Stomach smooth muscle (tissue), 2 donors: ENCODE data around the gene ATP2B1.

Source experiments
- H3K27ac ChIP-seq: one replicate; pipeline ENCODE4 v1.7.0; 2013; ENCODE audit warnings: mild to moderate bottlenecking, low read length, inconsistent platforms
- H3K27me3 ChIP-seq, 2 donors: one replicate each; pipeline ENCODE4 v1.7.0; 2013; ENCODE audit warnings: low read length in 2 of 2; ENCODE audit not compliant: insufficient read depth in 2 of 2, control insufficient read depth in 1 of 2
- H3K36me3 ChIP-seq, 2 donors: one replicate each; pipeline ENCODE4 v1.7.0; 2013; ENCODE audit warnings: low read length in 2 of 2; ENCODE audit not compliant: control insufficient read depth in 2 of 2, insufficient read depth in 2 of 2
- H3K4me1 ChIP-seq: one replicate; pipeline ENCODE4 v1.7.0; 2013; ENCODE audit warnings: low read length; ENCODE audit not compliant: control insufficient read depth, insufficient read depth
- H3K4me3 ChIP-seq, 2 donors: one replicate each; pipeline ENCODE4 v1.7.0; 2013; ENCODE audit warnings: low read length in 2 of 2
- H3K9ac ChIP-seq, 2 donors: one replicate each; pipeline ENCODE4 v1.7.0; 2013; ENCODE audit warnings: low read length in 2 of 2, mild to moderate bottlenecking in 1 of 2
- H3K9me3 ChIP-seq, 2 donors: one replicate each; pipeline ENCODE4 v1.7.0; 2013; ENCODE audit warnings: low read length in 2 of 2; ENCODE audit not compliant: control insufficient read depth in 2 of 2
- donor health status: healthy.
- donor health status: Pancreatic carcinoma.

The ATP2B1 gene

DNA sequence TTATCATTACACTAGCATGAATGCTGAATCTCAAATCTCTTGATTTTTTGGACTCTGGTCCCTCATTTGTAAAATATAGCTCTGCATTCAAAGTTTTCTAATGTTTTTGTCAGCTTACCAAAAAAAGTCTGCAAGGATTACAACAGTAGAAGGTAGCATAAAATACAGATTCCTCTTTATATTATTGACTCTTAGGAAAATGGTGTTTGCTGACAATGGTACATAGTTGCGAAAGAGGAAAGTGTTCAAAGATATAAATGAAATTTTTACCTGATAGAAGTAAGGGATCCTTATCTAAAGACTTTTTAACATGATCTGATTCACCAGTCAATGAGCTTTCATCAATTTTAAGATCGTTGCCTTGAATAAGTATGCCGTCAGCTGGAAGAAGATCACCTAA is 74.1 kb downstream of the ATP2B1 start:
- no peak overlapping the region for H3K4me3 ChIP-seq
- H3K27me3 ChIP-seq: no peaks in the 10 kb centered on the region
- H3K4me1 ChIP-seq: no peaks in the 10 kb centered on the region
- no peak overlapping the region for H3K27ac ChIP-seq
- H3K9ac ChIP-seq: no peak overlapping the region
- H3K36me3 ChIP-seq: peaks cover 0 to 6% of the 10 kb centered on the region in 2 donors
- no peaks in the 10 kb centered on the region for H3K9me3 ChIP-seq

DNA sequence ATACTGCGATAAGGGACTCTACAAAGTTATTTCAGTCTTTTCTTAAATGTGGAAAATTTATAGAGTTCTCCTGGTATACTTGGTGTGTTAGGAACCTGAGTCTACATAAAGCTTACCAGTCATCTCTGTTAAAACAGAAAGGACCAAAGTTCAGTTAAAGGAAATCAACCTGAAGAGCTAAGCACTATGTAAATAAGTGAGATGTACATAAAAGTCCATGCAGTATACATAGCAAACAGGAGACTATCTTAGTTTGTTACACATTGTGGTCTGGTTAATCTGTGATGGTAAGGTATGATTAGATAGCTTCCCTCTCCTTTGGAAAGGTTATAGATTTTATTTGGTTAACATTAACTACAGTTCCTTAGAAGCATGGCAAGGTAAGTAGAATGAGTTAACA is 75.9 kb downstream of the ATP2B1 start:
- no peaks in the 10 kb centered on the region for H3K4me1 ChIP-seq
- H3K27ac ChIP-seq: no peak overlapping the region
- H3K9ac ChIP-seq: no peak overlapping the region
- H3K27me3 ChIP-seq: no peaks in the 10 kb centered on the region
- peaks cover 5 to 6% of the 10 kb centered on the region in 2 donors for H3K36me3 ChIP-seq
- H3K4me3 ChIP-seq: no peak overlapping the region
- no peaks in the 10 kb centered on the region for H3K9me3 ChIP-seq

DNA sequence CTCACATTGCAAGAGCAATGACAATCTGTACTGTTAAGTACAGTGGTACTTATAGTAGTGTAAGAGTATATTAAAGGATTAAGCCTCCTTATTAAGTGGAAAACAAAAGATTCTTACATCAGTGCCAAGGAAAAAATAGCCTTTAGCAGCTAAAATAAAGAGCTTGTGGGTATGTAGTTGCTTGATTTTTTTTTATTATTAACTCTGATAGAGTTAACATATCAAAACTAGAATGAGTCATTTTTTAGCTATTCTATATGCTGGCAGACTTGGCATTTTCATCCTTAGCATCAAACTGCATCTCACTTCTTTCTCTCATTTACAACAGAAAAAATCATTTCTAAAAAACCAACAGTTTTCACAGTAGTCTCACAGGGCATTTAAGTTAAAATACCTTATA is 86.5 kb downstream of the ATP2B1 start:
- Histone ChIP-seq H3K27me3 (no peaks in the 10 kb centered on the region), H3K4me3 (no peak overlapping the region), H3K4me1 (no peaks in the 10 kb centered on the region), H3K36me3 (peaks cover 0 to 5% of the 10 kb centered on the region in 2 donors), H3K9me3 (no peaks in the 10 kb centered on the region), H3K27ac (no peak overlapping the region), H3K9ac (no peak overlapping the region)

DNA sequence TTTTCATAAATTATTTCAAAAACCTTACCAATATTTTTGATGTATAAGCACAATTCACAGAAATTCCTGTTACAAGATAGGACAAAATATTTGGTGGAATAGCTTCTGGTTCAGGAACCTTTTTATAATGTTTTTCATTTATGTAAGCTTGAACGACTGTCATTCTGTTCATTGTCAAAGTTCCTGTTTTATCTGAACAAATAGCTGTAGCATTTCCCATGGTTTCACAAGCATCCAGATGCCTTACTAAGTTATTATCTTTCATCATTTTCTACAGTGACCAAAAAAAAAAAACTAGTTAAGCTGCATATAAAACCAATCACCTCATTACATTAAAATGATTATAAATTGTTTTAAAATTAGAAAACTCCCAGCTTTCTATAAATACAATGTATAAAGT is 87.1 kb downstream of the ATP2B1 start:
- Histone ChIP-seq H3K9me3 (no peaks in the 10 kb centered on the region), H3K27me3 (no peaks in the 10 kb centered on the region), H3K4me1 (no peaks in the 10 kb centered on the region), H3K9ac (no peak overlapping the region), H3K4me3 (no peak overlapping the region), H3K36me3 (peaks cover 1 to 5% of the 10 kb centered on the region in 2 donors), H3K27ac (no peak overlapping the region)

DNA sequence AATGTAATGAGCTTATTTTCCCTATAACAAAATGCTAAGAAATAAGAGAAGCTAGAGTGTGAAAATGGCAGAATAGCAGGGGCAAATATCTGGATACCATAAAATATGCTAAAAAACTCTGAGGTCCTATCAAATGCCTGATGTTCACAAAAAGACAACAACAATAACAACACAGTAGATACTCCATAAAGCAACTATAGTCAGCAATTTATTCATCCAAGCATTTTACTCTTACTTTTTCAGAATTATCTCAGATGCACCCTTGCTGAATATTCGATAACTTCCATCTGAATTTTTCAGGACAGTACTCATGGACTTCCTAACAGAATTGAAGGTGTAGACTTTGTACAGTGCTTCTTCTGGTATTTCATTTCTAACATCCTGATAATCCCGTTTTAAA is 88.9 kb downstream of the ATP2B1 start:
- peaks cover 2 to 5% of the 10 kb centered on the region in 2 donors for H3K36me3 ChIP-seq
- H3K27me3 ChIP-seq: no peaks in the 10 kb centered on the region
- no peak overlapping the region for H3K27ac ChIP-seq
- no peaks in the 10 kb centered on the region for H3K4me1 ChIP-seq
- no peaks in the 10 kb centered on the region for H3K9me3 ChIP-seq
- H3K9ac ChIP-seq: no peak overlapping the region
- H3K4me3 ChIP-seq: no peak overlapping the region

DNA sequence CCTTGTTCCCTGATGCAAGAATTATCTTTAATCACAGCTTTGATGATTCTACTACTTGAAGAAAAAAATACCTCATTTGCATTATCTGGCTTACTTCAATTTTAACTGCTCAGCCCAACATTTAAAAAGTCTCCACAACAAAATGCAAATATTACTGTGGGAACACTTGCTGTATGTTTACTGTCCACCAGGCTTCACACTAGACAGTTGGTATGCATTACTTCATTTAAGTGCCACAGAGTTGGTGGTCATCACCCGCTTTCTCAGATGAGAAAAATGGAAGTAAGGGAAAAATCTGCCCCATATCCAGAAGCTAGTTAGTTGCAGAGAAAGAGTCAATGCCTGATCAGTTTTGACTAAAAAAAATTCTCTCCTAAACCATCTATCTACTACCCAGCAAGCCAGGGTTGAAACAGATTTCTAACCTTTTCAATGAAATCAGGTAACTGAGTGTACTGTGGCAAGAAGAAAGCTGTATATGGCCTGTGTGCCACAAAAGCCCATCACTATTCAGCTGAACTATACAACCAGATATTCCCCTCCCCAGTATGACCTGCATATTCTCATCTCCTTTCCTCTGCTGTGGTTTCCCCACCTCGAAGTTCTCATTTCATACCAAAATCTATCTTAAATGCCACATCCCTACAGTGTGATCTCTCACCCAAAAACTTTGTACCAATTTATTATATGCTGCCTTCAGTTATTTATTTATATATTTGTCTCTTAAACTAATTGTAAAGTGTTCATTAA is 90.3 kb downstream of the ATP2B1 start:
- Histone ChIP-seq H3K36me3 (peaks cover under 1 to 5% of the 10 kb centered on the region in 2 donors), H3K4me3 (no peak overlapping the region), H3K27ac (no peak overlapping the region), H3K4me1 (no peaks in the 10 kb centered on the region), H3K9me3 (no peaks in the 10 kb centered on the region), H3K27me3 (no peaks in the 10 kb centered on the region), H3K9ac (no peak overlapping the region)

DNA sequence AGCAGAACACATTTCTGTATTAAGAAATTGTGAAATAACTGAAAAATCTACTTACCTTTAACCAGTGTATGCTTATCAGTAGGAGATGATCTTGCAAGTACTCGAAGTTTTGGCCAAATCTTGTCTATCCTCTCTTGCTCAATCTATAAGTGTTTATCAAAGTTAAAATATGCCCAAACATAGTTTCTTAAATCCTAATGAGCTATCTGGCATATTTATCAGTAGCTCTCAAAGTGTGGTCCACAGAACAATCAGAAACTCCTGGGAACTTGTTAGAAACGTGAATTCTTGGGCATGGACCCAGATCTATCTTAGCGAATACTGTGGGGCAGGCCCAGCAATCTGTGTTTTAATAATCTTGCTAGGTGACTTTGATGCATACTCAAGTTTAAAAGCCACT is 98.3 kb downstream of the ATP2B1 start:
- H3K27ac ChIP-seq: no peak overlapping the region
- no peak overlapping the region for H3K9ac ChIP-seq
- no peak overlapping the region for H3K4me3 ChIP-seq
- H3K36me3 ChIP-seq: peaks cover 7 to 14% of the 10 kb centered on the region in 2 donors
- no peaks in the 10 kb centered on the region for H3K27me3 ChIP-seq
- H3K9me3 ChIP-seq: no peaks in the 10 kb centered on the region
- no peaks in the 10 kb centered on the region for H3K4me1 ChIP-seq

DNA sequence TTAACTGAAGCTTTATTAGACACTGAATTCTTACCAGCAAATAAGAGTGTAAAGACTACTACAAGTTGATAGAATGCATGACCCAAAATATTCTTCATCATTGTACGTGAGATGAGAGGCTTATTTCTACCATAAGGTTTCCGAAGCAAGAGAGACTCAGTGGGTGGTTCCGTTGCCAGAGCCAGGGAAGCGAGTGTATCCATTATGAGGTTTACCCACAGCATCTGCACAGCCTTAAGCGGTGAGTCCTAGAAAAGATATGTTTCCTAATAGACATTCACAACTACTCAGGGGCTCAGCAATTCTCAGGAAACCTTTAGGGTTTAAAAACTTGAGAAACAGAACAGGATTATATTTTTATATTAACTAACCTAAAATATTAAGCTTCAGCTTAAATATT is 105.0 kb downstream of the ATP2B1 start:
- Histone ChIP-seq H3K27me3 (no peaks in the 10 kb centered on the region), H3K4me3 (no peak overlapping the region), H3K9me3 (no peaks in the 10 kb centered on the region), H3K9ac (no peak overlapping the region), H3K27ac (no peak overlapping the region), H3K36me3 (peaks cover 10 to 17% of the 10 kb centered on the region in 2 donors), H3K4me1 (no peaks in the 10 kb centered on the region)

DNA sequence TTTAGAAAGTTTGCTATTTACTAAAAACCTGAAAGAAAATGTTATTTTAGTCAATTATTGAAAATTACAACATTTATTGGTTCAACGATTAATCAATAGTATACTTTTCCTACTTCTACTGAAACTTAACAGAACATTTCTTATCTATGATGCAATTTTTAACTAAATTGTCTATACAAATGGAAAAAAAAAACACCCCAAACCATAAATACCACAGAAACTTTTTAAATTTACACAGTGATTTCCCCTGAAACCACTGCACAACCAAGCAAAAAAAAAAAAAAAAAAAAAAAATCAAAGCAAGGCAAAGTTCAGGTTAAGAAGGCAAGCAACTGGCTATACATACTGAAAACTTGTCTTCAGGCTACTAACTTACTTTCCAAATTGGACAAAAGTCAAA is 110.9 kb downstream of the ATP2B1 start:
- Histone ChIP-seq H3K4me3 (no peak overlapping the region), H3K9ac (no peak overlapping the region), H3K9me3 (no peaks in the 10 kb centered on the region), H3K4me1 (no peaks in the 10 kb centered on the region), H3K27ac (no peak overlapping the region), H3K36me3 (peaks cover 8 to 9% of the 10 kb centered on the region in 2 donors), H3K27me3 (no peaks in the 10 kb centered on the region)

DNA sequence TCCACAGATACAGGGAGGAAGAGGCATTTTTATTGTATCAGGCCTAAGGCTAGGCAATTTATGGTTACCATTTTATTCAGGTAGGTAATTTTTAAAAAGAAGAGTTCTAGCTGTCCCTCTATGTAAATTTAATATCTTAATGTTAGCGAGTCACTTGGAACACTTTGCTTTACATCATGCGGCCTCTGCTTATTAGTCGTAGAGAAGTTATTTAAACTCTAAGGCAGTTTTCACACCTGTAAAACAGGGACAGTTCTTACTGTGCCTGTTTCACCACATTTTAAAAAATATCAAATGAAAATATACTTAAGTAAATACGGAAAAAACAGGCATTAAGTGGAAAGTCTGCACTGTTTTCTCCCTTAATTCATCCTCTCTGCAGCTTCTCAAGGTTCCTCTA is 111.4 kb downstream of the ATP2B1 start:
- no peak overlapping the region for H3K27ac ChIP-seq
- H3K4me1 ChIP-seq: no peaks in the 10 kb centered on the region
- no peaks in the 10 kb centered on the region for H3K9me3 ChIP-seq
- H3K27me3 ChIP-seq: no peaks in the 10 kb centered on the region
- H3K4me3 ChIP-seq: no peak overlapping the region
- no peak overlapping the region for H3K9ac ChIP-seq
- H3K36me3 ChIP-seq: peaks cover 8% of the 10 kb centered on the region in 2 donors

DNA sequence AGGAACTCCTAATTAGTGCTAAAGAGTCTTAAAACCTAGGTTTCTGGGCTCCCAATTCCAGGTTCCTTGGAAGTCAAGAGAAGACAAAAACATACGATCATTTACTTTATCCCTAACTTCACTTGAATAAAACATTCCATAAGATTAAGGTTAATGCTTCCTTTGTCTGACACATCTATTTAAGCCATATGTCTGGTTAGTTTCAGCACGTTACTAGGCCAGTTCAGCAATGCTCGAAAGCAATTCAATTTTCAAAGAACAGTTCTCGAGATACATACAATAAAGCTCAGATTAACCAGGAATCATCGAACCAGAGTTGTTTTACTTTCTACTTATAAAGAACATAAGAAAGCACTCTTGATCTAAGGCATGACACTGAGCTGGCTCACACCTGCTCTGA is 114.8 kb downstream of the ATP2B1 start:
- no peak overlapping the region for H3K27ac ChIP-seq
- no peaks in the 10 kb centered on the region for H3K4me1 ChIP-seq
- no peak overlapping the region for H3K4me3 ChIP-seq
- no peak overlapping the region for H3K9ac ChIP-seq
- no peaks in the 10 kb centered on the region for H3K27me3 ChIP-seq
- H3K9me3 ChIP-seq: no peaks in the 10 kb centered on the region
- peaks cover 10 to 14% of the 10 kb centered on the region in 2 donors for H3K36me3 ChIP-seq
